Iris pigment epithelial cell (primary cell): ENCODE results near the gene NUAK1.

ENCODE experiments used
- DNase-seq: peaks from one replicate; pipeline ENCODE4 v3.0.0-alpha.2; 2011; ENCODE audit warnings: low read depth

NUAK1 gene

DNA sequence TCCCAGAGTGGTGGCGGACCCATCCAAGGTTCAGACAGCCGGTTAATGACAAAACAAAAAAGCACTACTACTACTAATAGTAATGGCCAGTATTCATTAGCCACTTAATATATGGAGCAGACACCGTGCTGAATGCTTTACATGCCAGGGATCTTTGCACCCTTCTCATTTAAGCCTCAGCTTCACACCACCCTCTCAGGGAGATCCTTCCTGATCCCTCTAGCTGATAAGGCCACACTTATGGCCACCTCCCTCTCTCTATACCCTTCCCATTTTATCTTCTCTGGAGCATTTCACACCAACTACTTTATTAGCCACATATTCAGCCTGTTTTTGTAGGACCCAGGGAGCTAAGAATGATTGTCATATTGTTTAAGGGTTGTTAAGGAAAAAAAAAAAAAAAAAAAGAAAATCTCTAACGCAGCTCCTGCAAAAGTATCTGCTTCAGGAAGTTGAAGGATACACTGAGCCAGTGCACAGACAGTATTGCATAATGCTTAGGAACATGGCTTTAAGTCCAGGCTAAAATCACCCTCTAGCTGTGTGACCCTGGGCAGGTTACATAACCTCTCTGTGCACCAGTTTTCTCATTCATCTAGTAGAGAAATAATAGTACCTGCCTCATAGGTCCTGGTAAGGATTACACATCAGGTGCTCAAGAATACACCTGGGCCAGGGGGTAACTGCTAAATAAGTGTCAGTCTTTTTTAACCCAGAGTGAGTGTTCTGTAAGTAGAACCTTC lies 29.4 kb downstream of the NUAK1 start:
- peak; percentile 74 for DNase-seq

DNA sequence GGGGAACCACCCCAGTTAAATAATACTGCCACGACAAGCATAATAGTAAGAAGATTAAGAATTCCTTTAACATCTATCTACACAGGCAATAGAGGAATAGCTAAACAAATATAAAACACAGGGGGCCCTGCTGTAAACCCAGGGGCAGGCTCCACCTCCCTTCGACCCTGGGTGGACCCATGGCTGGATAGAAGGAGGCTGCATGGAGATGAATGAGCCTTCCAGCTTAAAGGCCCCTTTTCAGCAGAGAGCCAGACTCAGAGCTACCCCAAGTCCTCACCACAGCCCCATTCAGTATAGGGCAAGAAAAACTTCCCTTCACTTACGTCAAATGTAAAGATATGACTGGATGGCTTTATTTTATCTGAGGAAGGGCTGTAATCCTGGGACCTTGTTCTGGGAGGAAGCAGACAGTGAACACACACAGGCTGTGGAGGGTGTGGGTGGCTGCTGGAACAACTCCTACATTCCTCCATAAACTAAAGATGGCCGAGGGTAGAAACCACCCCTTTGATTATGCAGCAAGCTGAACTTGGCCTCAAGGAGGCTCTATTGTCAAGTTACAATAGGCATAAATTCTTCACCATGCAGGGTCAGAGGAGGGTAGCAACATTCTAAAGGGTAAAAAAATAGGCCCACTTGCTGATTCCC lies 30.4 kb downstream of the NUAK1 start:
- DNase-seq: peak; percentile 85

DNA sequence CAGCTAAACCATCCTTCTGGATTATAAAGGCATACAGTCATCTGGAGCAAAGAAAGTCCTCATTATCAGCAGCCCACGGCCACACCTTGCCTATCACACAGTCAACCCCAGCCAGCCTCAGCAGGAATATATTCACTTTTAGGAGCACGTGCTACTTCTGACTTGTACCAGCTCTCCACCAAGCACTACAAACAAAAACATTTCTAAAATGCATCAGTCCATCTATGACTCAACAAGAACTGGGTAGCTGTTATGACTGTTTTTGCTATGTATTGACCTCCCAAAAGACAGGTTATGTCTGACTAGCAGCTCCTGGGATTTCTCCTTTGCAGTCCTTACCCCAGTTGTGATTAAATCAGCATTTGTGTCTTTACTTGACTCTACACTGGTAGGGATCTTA lies 31.2 kb downstream of the NUAK1 start:
- DNase-seq: peak; percentile 85

DNA sequence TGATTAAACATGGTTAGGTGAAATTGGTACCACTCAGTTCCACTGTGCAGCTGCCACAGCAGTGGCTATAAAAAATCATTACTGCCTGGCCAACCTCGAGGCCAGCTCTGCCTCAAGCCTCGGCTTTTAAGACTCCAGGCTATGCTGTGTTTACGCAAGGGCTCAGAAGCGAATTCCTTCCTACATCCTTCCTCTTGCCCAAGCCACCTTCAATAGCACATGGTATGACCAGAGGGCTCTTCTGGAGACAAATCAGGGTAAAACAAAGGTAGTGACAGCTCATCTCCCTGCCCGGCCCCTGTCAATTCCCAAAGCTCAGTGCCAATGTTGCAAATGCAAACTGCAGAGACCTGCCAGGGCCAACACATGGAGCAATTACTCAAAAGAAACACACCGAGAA lies 31.9 kb downstream of the NUAK1 start:
- DNase-seq: peak; percentile 93

DNA sequence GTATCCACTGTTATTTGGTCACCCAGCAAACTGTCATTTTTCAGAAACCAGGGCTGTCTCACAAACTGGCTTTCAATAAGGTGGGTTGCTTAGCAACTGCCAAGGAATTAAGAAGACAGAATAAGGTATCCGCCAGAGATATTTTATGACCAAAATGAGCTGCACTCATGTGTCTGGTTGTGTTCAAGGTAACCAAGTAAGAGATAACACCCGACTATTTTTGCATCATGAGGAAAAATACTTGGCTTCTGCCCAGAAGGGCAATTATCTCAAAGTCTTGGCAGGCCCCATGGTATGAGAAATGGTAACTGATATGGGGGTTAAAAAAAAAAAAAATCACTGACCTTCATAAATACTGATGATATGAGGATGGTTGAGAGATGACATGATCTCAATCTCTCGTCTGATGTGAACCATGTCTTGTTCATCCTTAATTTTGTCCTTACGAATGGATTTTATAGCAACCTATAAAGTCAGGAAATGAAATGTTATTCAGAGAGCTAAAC lies 32.6 kb downstream of the NUAK1 start:
- DNase-seq: no peak

- DNase-seq: no peak
These were observed 37.0 kb downstream of the NUAK1 start for GRCh38 chr12:106101803-106102202.

GRCh38 chr12:106098691-106099200 lies 40.0 kb downstream of the NUAK1 start:
- DNase-seq: no peak

GRCh38 chr12:106097011-106097410 lies 41.7 kb downstream of the NUAK1 start:
- DNase-seq: peak; percentile 70

- no peak for DNase-seq
These were observed 42.4 kb downstream of the NUAK1 start for GRCh38 chr12:106096376-106096775.

- no peak for DNase-seq
These were observed 44.5 kb downstream of the NUAK1 start for GRCh38 chr12:106094304-106094703.

- no peak for DNase-seq
These were observed 45.5 kb downstream of the NUAK1 start for GRCh38 chr12:106093246-106093645.

DNA sequence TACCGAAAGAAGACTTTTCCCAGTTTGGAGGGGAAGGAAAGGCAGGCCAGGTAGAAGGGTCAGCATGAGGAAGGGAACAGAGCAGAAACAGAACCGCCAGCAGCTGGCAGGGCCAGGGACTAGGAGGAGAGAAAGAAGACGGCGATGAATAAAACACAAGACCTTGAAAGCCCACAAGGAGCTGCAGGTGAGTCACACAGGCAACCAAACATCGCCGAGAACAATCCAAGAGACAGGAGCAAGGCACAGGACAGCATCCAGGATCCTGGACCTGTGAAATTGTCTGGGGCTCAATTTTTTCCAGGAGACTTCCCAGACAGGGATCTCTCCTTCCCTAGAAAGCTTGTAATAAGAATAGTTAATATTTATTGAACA lies 47.3 kb downstream of the NUAK1 start:
- peak; percentile 49 for DNase-seq

DNA sequence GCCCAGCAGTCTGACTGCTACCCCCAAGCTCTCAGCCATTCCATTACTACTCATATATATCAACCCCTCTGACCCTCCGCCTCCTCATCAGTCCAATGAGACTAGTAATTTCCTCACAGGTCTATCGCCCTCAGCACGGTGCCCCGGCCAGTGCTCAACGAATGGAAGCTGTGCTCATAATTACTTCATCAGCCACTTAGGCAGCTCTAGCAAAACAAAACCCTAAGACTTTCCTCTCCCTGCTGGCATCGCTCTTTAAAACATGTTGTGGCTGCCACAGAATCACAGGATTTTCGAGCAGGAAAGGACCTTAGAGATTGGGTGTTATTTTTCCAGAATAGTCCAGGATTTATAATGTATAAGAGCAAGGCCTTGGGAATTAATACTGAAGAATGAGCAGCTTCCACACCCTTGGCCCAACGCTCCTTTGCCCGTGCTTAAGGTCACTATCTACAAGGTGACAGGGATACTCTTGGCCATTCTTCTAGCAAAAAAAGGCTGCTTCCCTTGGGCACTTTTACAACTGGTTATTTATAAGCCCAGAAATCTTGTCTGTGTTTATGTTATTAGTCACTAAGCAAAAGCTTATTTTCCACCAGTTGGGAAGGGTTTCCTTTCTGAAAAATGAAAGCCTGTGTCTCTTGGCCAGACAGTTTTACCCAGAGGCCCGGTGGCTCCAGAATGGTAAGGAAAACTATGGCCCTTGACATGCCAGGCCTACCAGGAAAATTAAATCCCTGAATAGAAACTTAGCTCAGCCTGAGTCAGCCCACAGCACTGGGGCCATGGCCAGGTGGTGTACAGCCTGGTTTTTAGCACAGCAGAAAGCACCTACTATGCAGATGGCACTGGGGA lies 47.9 kb downstream of the NUAK1 start:
- peak; percentile 84 for DNase-seq

GRCh38 chr12:106089935-106090334 lies 48.8 kb downstream of the NUAK1 start:
- DNase-seq: no peak

GRCh38 chr12:106088811-106089485 lies 49.8 kb downstream of the NUAK1 start:
- no peak for DNase-seq

GRCh38 chr12:106088246-106088808 lies 50.4 kb downstream of the NUAK1 start:
- DNase-seq: no peak

- DNase-seq: no peak
These were observed 52.1 kb downstream of the NUAK1 start for GRCh38 chr12:106086696-106087095.

DNA sequence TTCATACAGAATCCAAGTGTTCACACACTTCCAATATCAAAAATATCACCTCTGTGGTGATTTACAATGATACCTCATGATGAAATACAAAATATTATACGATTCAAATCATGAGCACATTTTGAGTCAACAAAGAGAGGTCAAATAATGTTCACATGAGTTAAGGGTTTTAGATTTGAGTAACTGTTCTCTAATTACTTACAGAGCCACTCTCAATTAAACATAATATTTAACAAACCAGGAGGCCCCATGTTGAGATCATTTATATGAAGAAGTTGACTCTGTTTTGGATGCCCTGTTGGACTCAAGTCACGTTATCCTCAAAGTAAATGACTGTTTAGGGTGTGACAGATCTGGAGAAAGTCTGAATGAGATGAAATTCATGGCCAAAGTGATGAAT lies 53.5 kb downstream of the NUAK1 start:
- no peak for DNase-seq

DNA sequence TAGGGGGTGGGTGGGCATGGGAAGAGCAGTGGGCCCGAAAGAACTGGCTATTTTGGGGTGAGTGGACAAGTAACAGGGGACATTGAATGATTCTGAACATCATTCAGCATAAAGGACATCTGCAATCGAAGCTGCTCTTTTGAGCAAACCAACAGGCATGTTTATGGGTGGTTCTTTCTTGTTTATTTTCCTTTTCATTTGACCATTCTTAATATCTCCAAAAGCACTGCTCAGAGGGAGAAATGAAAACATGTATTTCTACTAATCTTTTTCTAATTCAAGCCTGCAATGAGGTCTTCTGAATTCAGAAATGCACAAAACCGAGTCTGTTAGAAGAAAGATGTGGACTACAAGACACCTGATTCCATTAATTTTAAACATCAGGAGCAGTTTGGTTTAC lies 54.0 kb downstream of the NUAK1 start:
- DNase-seq: no peak

- peak; percentile 92 for DNase-seq
These were observed 54.6 kb downstream of the NUAK1 start for GRCh38 chr12:106084014-106084671.
